TTC549 (cell line): ENCODE measurements around the gene SLC25A48.

Experiments used
- FAIRE-seq: peaks from 2 replicates; lab custom pipeline; 2012; peaks lifted over from hg19 to GRCh38; lab: Jason Lieb, UNC

Gene SLC25A48

GRCh38 chr5:135881244-135881643, 46.8 kb downstream of the SLC25A48 start:
- no peak for FAIRE-seq

- FAIRE-seq, result no peak
Measured at GRCh38 chr5:135881819-135882218, 47.4 kb downstream of the SLC25A48 start.

- FAIRE-seq, result no peak
Measured at GRCh38 chr5:135883026-135883425, 48.6 kb downstream of the SLC25A48 start.

- FAIRE-seq, result no peak
Measured at GRCh38 chr5:135883441-135883840, 49.0 kb downstream of the SLC25A48 start.

- no peak for FAIRE-seq
Measured at GRCh38 chr5:135885031-135885430, 50.6 kb downstream of the SLC25A48 start.

- no peak for FAIRE-seq
Measured at GRCh38 chr5:135886136-135886535, 51.7 kb downstream of the SLC25A48 start.

- FAIRE-seq, result no peak
Measured at GRCh38 chr5:135887447-135887864, 53.0 kb downstream of the SLC25A48 start.

- no peak for FAIRE-seq
Measured at GRCh38 chr5:135887881-135888614, 53.6 kb downstream of the SLC25A48 start.

GRCh38 chr5:135890296-135890695, 55.8 kb downstream of the SLC25A48 start:
- no peak for FAIRE-seq

GRCh38 chr5:135890867-135891266, 56.4 kb downstream of the SLC25A48 start:
- no peak for FAIRE-seq

- FAIRE-seq, result no peak
Measured at GRCh38 chr5:135891268-135891667, 56.8 kb downstream of the SLC25A48 start.

GRCh38 chr5:135891791-135892190, 57.3 kb downstream of the SLC25A48 start:
- FAIRE-seq, result no peak

GRCh38 chr5:135894276-135894675, 59.8 kb downstream of the SLC25A48 start:
- no peak for FAIRE-seq

GRCh38 chr5:135894789-135895188, 60.3 kb downstream of the SLC25A48 start:
- no peak for FAIRE-seq

- no peak for FAIRE-seq
Measured at GRCh38 chr5:135895474-135896006, 61.1 kb downstream of the SLC25A48 start, which contains the start of gene IL9. TSS of gene IL9 (minus strand) at chr5:135895841. CDS start at chr5:135895816, 25 bp downstream.

GRCh38 chr5:135898651-135899050, 64.2 kb downstream of the SLC25A48 start:
- FAIRE-seq, result no peak

GRCh38 chr5:135900276-135900675, 65.8 kb downstream of the SLC25A48 start:
- FAIRE-seq, result no peak

GRCh38 chr5:135901633-135902032, 67.2 kb downstream of the SLC25A48 start:
- FAIRE-seq, result no peak

GRCh38 chr5:135905144-135905543, 70.7 kb downstream of the SLC25A48 start:
- no peak for FAIRE-seq

- FAIRE-seq, result no peak
Measured at GRCh38 chr5:135913713-135914626, 79.5 kb downstream of the SLC25A48 start.

- FAIRE-seq, result no peak
Measured at GRCh38 chr5:135915466-135916001, 81.1 kb downstream of the SLC25A48 start.

GRCh38 chr5:135916638-135917263, 82.3 kb downstream of the SLC25A48 start:
- no peak for FAIRE-seq
